Thoracic aorta (tissue), 2 donors: Measurements from ENCODE around the gene PTEN. TPM values are rescaled to one million over a fixed set of nuclear protein-coding genes. Genes with fewer than 3 reads are reported as not detected.
"Not testable (repeated sequence)": the region's sequence is repeated elsewhere in the genome, so short reads cannot be mapped to it uniquely, and the experiment has no call there.

Experiments
- ATAC-seq: fragments of 150-250 bp; one replicate; pipeline ENCODE4 v1.8.0; 2017; ENCODE audit warnings: low read depth; ENCODE audit not compliant: insufficient number of reproducible peaks, low FRiP score
- DNase-seq: peaks from one replicate; pipeline ENCODE4 v3.0.0-alpha.2; 2020; ENCODE audit warnings: low spot score
- H3K27ac ChIP-seq, 2 donors: fragments of 200-600 bp; sonication (generic); 1 replicate in 1 of 2; 2 replicates in 1 of 2; pipeline ENCODE4 v1.5.1; 2016; ENCODE audit warnings: mild to moderate bottlenecking in 2 of 2, moderate library complexity in 2 of 2
- H3K27me3 ChIP-seq: fragments of 200-600 bp; sonication (generic); replicated peaks from 2 replicates; pipeline ENCODE4 v1.6.0; 2016; ENCODE audit warnings: mild to moderate bottlenecking; ENCODE audit not compliant: insufficient read depth
- H3K36me3 ChIP-seq: fragments of 200-600 bp; sonication (generic); one replicate; pipeline ENCODE4 v1.5.1; 2016
- H3K4me1 ChIP-seq, 2 donors: fragments of 200-600 bp; sonication (generic); 1 replicate in 1 of 2; 2 replicates in 1 of 2; pipeline versions ENCODE4 v1.5.1 to v1.6.0; 2016; ENCODE audit warnings: low read depth in 2 of 2, mild to moderate bottlenecking in 1 of 2; ENCODE audit not compliant: control insufficient read depth in 1 of 2
- H3K4me3 ChIP-seq: fragments of 200-600 bp; sonication (generic); 2 replicates; pipeline ENCODE4 v1.5.1; 2016; ENCODE audit warnings: mild to moderate bottlenecking
- H3K9me3 ChIP-seq: fragments of 200-600 bp; sonication (generic); 2 replicates; pipeline ENCODE4 v1.5.1; 2016
- CTCF ChIP-seq: fragments of 200-600 bp; sonication (generic); IDR thresholded peaks from one replicate; pipeline ENCODE4 v1.5.1; 2019; ENCODE audit warnings: antibody characterized with exemption
- total RNA-seq, 2 donors: library from RNA; depleted of rRNA; stranded (reverse); fragments of >200 nt; gene quantifications; one replicate each; pipeline versions ENCODE4 v1.1.0 to v1.2.3, GENCODE V29; 2016

The PTEN gene
- total RNA-seq, 2 donors from 2014 or later, result 146 to 168 TPM

GRCh38 chr10:87818505-87819288 is 44.7 kb upstream of the PTEN start:
- Histone ChIP-seq H3K4me3 (peak overlapping the region; percentile 94), H3K27ac (peak overlapping the region; percentile 74 to 76), H3K27me3 (no peaks in the 10 kb centered on the region), H3K36me3 (no peaks in the 10 kb centered on the region), H3K4me1 (peaks cover 14 to 20% of the 10 kb centered on the region in 2 donors), H3K9me3 (no peaks in the 10 kb centered on the region)
- ATAC-seq (no peak), DNase-seq (no peak)
- no peak for TF ChIP-seq CTCF

- no peak overlapping the region for H3K27ac ChIP-seq
- no peak overlapping the region for H3K4me3 ChIP-seq
- no peaks in the 10 kb centered on the region for H3K9me3 ChIP-seq
- no peaks in the 10 kb centered on the region for H3K27me3 ChIP-seq
- DNase-seq, result no peak
- peaks cover 14 to 20% of the 10 kb centered on the region in 2 donors for H3K4me1 ChIP-seq
- H3K36me3 ChIP-seq, result no peaks in the 10 kb centered on the region
- ATAC-seq, result no peak
- no peak for TF ChIP-seq CTCF
Observed at GRCh38 chr10:87819289-87819585, 44.2 kb upstream of the PTEN start.

GRCh38 chr10:87826653-87827052 is 36.8 kb upstream of the PTEN start:
- Histone ChIP-seq H3K9me3 (no peaks in the 10 kb centered on the region), H3K36me3 (no peaks in the 10 kb centered on the region), H3K27ac (no peak overlapping the region), H3K4me1 (no peaks in the 10 kb centered on the region), H3K27me3 (no peaks in the 10 kb centered on the region), H3K4me3 (no peak overlapping the region)
- ATAC-seq (no peak), DNase-seq (no peak)
- no peak for TF ChIP-seq CTCF

GRCh38 chr10:87827681-87828080 is 35.7 kb upstream of the PTEN start:
- Histone ChIP-seq H3K27ac (no peak overlapping the region), H3K27me3 (no peaks in the 10 kb centered on the region), H3K9me3 (no peaks in the 10 kb centered on the region), H3K4me1 (no peaks in the 10 kb centered on the region), H3K4me3 (no peak overlapping the region), H3K36me3 (no peaks in the 10 kb centered on the region)
- TF ChIP-seq CTCF, result no peak
- DNase-seq, result no peak
- ATAC-seq, result no peak

DNA sequence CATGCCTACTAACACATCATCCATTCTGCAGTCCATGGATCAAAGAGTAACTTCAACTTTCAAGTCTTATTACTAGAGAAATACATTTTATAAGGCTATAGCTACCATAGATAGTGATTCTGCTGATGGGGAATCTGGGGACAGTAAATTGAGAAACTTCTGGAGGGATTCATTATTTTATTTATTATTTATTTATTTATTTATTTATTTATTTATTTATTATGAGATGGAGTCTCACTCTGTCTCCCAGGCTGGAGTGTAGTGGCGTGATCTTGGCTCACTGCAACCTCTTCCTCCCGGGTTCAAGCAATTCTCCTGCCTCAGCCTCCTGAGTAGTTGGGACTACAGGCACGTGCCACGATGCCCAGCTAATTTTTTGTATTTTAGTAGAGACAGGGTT is 34.4 kb upstream of the PTEN start:
- not testable (repeated sequence) for ATAC-seq, H3K27me3 ChIP-seq, H3K27ac ChIP-seq, H3K4me1 ChIP-seq, DNase-seq, H3K4me3 ChIP-seq, H3K36me3 ChIP-seq, H3K9me3 ChIP-seq
